Measurements from ENCODE around the gene IP6K3. TPM values are rescaled to one million over a fixed set of nuclear protein-coding genes. Genes with fewer than 3 reads are reported as not detected.

Gene IP6K3
- total and polyA plus RNA-seq, 2 donors (not counting 1 experiment from before 2014, with no cell fraction given) = not detected

DNA sequence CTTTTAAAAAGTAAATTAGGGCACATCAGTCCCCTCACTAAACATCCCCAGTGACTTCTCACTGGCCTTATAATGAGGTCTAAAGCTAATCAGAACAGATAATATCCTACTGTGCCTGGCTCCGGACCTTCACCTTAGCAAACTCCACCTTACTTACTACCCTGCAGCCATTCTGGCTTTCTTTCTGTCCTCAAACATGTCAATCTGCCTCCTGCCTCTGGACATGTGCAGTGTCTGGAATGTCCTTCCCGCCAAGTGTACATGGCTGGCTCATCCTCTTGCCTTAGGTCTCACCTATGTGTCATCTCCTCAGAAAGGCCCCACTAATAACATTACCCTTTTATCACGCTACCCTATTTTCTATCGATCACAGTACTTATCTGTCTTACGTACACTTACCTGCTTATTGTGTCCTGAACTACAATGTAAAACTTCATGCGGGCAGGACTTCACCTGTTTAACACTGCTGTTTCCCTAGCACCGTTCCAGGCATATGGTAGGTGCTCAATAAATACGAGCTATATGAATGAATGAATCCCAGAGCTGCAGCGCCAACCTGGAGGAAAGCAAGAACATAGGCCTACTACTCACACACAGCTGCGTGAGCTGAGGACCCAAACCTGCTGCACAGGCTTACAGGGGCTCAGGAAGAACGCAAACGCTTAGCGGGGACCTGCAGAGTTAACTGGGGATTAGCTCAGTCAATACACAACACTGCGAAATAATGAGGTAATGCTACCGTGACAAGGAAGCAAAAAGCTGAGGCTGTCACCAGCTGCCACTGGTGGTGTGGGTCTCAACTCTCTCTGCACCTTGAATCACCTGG is 36.2 kb downstream of the IP6K3 start:
- Histone ChIP-seq H3K79me2 (ENCODE audit: control insufficient read depth, insufficient read depth, low read length) (peaks cover 20% of the 10 kb centered on the region), H3K27me3 (replicated peaks in 1 of 4; ENCODE audit: control extremely low read depth in 1 of 4, control insufficient read depth in 3 of 4, insufficient read depth in 4 of 4, low read length in 3 of 4) (no peaks in the 10 kb centered on the region), H3K4me2 (replicated peaks; ENCODE audit: low read depth, low read length, poor library complexity, severe bottlenecking) (peak overlapping the region; percentile 84), H4K20me1 (ENCODE audit: control insufficient read depth, insufficient read depth, low read length, poor library complexity, severe bottlenecking) (no peaks in the 10 kb centered on the region), H3K9me3 (ENCODE audit: control extremely low read depth in 1 of 3, control insufficient read depth in 2 of 3, insufficient read depth in 1 of 3, low read length in 2 of 3) (peaks cover 0 to 4% (median 0%) of the 10 kb centered on the region in 3 donors), H3K9ac (ENCODE audit: low read length) (peak overlapping the region; percentile 89), H3K27ac (ENCODE audit: low read length in 2 of 2) (peak overlapping the region; percentile 83 to 88), H2AFZ (ENCODE audit: insufficient read depth, low read depth, low read length, poor library complexity, severe bottlenecking) (peak overlapping the region; percentile 98), H3K4me3 (ENCODE audit: control extremely low read depth in 1 of 5, extremely low read depth in 1 of 5, insufficient read depth in 1 of 5, low read depth in 2 of 5, low read length in 4 of 5) (peak overlapping the region; percentile 62 to 96 (median 93)), H3K36me3 (replicated peaks in 1 of 2; ENCODE audit: control extremely low read depth in 1 of 2, control insufficient read depth in 1 of 2, extremely low read depth in 1 of 2, insufficient read depth in 2 of 2, low read length in 1 of 2) (peaks cover 1 to 15% of the 10 kb centered on the region in 2 experiments), H3K4me1 (ENCODE audit: control insufficient read depth in 2 of 2, insufficient read depth in 2 of 2, low read length in 2 of 2) (peaks cover 16 to 28% of the 10 kb centered on the region in 2 donors)
- ATAC-seq (ENCODE audit: low read depth) = no peak
- Mint-ChIP-seq H3K9me3 (ENCODE audit: insufficient read depth) (no peaks in the 10 kb centered on the region), H3K27ac (peak overlapping the region; percentile 93), H3K4me1 (peaks cover 33% of the 10 kb centered on the region), H3K27me3 (no peaks in the 10 kb centered on the region), H3K4me3 (peak overlapping the region; percentile 87)
- DNase-seq = peak; percentile 20
- intact Hi-C loops (cut with micrococcal nuclease) = loop anchor here (1.0 kb wide), 6 partner anchors 11 to 317 kb away; partner anchors contain the start of genes ITPR3 and LEMD2
- 84% methylated on average over 15 of the region's 15 CpGs for WGBS (ENCODE audit: insufficient coverage)
- POLR2A ChIA-PET = interaction anchor here (0.5 to 1.3 kb wide), 6 partner anchors 15 to 124 kb away, joined by 3 to 4 read pairs (median 4); no protein-coding TSS in a partner anchor
- no peak for TF ChIP-seq CTCF (IDR thresholded peaks at IDR 0.05)
- TF ChIP-seq EZH2 (IDR thresholded peaks at IDR 0.05; ENCODE audit: borderline replicate concordance, insufficient read depth, low read depth, low read length, poor library complexity, severe bottlenecking) = no peak
- CTCF ChIA-PET = interaction anchor here (0.9 to 6.1 kb wide), 14 partner anchors 9 to 446 kb away, joined by 4 to 58 read pairs (median 8); partner anchors contain the start of genes BAK1 and ITPR3
